Naive thymus-derived CD4-positive, alpha-beta T cell (primary cell): ENCODE measurements around the gene MLC1. TPM values are rescaled to one million over a fixed set of nuclear protein-coding genes. Genes with fewer than 3 reads are reported as not detected.

Experiments
- ATAC-seq: fragments of 150-1000 bp; cut with Tn5 transposase; 2 replicates; pipeline ENCODE4 v1.10.0; 2021; ENCODE audit warnings: mild to moderate bottlenecking, moderate library complexity
- CTCF ChIA-PET: fragments of 350-600 bp; sonication (Branson Sonifier 250); formaldehyde crosslinking; loops from one replicate; lab custom pipeline; 2021; ENCODE audit warnings: antibody characterized with exemption; lab: Charles Lee
- POLR2A ChIA-PET: fragments of 350-600 bp; sonication (Branson Sonifier 250); formaldehyde crosslinking; loops from one replicate; lab custom pipeline; 2021; ENCODE audit warnings: antibody characterized with exemption, inconsistent platforms; lab: Charles Lee
- DNase-seq, 9 donors: peaks; one replicate each; pipeline versions ENCODE4 v3.0.0 to v3.0.0-alpha.2; 2020 to 2022; ENCODE audit warnings: mixed read lengths in 1 of 9
- H3K27ac ChIP-seq: one replicate; pipeline ENCODE4 v1.7.0; 2013; ENCODE audit warnings: mild to moderate bottlenecking, low read depth, low read length, moderate library complexity
- H3K27me3 ChIP-seq, 2 donors: one replicate each; pipeline ENCODE4 v1.7.0; 2013; ENCODE audit warnings: low read length in 2 of 2, mild to moderate bottlenecking in 2 of 2, moderate library complexity in 2 of 2; ENCODE audit not compliant: control insufficient read depth in 2 of 2, insufficient read depth in 2 of 2
- H3K36me3 ChIP-seq, 3 experiments: 1 replicate in 2 of 3; 2 replicates in 1 of 3; pipeline ENCODE4 v1.7.0; 2013; ENCODE audit warnings: low read length in 3 of 3, mild to moderate bottlenecking in 3 of 3, moderate library complexity in 1 of 3; ENCODE audit not compliant: insufficient read depth in 3 of 3, control insufficient read depth in 2 of 3
- H3K4me1 ChIP-seq, 2 donors: one replicate each; pipeline ENCODE4 v1.7.0; 2013; ENCODE audit warnings: low read length in 2 of 2, mild to moderate bottlenecking in 2 of 2, moderate library complexity in 1 of 2; ENCODE audit not compliant: control insufficient read depth in 2 of 2, insufficient read depth in 2 of 2
- H3K4me3 ChIP-seq: 2 replicates; pipeline ENCODE4 v1.7.0; 2013; ENCODE audit warnings: mild to moderate bottlenecking, low read length
- H3K9me3 ChIP-seq, 3 experiments: 1 replicate in 2 of 3; 2 replicates in 1 of 3; pipeline ENCODE4 v1.7.0; 2013; ENCODE audit warnings: low read length in 3 of 3; ENCODE audit not compliant: control insufficient read depth in 2 of 3
- H3K27ac Mint-ChIP-seq, 9 donors: one replicate each; pipeline ENCODE4 v1.8.0; 2020 to 2022; ENCODE audit warnings: mixed read lengths in 9 of 9, mild to moderate bottlenecking in 8 of 9, moderate library complexity in 5 of 9, inconsistent platforms in 2 of 9
- H3K27me3 Mint-ChIP-seq, 5 donors: one replicate each; pipeline ENCODE4 v1.8.0; 2021 to 2022; ENCODE audit warnings: mixed read lengths in 5 of 5, mild to moderate bottlenecking in 1 of 5
- H3K36me3 Mint-ChIP-seq, 5 donors: one replicate each; pipeline ENCODE4 v1.8.0; 2020 to 2022; ENCODE audit warnings: mixed read lengths in 5 of 5, mild to moderate bottlenecking in 3 of 5, inconsistent platforms in 1 of 5
- H3K4me1 Mint-ChIP-seq, 7 donors: one replicate each; pipeline ENCODE4 v1.8.0; 2020 to 2022; ENCODE audit warnings: mixed read lengths in 7 of 7, mild to moderate bottlenecking in 3 of 7, inconsistent platforms in 1 of 7
- H3K4me3 Mint-ChIP-seq, 10 donors: one replicate each; pipeline ENCODE4 v1.8.0; 2020 to 2022; ENCODE audit warnings: mild to moderate bottlenecking in 10 of 10, mixed read lengths in 10 of 10, moderate library complexity in 6 of 10, inconsistent platforms in 2 of 10
- H3K9me3 Mint-ChIP-seq, 11 donors: one replicate each; pipeline ENCODE4 v1.8.0; 2020 to 2022; ENCODE audit warnings: mixed read lengths in 11 of 11, mild to moderate bottlenecking in 4 of 11, inconsistent platforms in 1 of 11, moderate library complexity in 1 of 11
- intact Hi-C, 2 donors: fragments of 100-400 bp; cut with micrococcal nuclease; formaldehyde crosslinking; loops; one replicate each; pipeline ENCODE4 v1.15.1; 2023
- polyA plus RNA-seq, 2 donors: library from polyadenylated mRNA; unstranded; fragments of 300-500 nt; fragmentation: Illumina TruSeq; gene quantifications; one replicate each; pipeline ENCODE4 v1.2.3, GENCODE V29; 2021
- total RNA-seq, 6 experiments: library from RNA in 5 of 6; stranded (reverse) in 5 of 6; gene quantifications; 1 replicate in 5 of 6; 2 replicates in 1 of 6; pipeline ENCODE4 v1.2.3 and lab custom pipeline; 2021 to 2026

Gene MLC1
- total RNA-seq (1 to 10 TPM in 2 of 5 experiments, under 1 TPM in 1, not detected in 2; 0.10 to 7.2 (median 2.3) TPM), polyA plus RNA-seq (under 1 TPM; 0.08 to 0.48 TPM), total RNA-seq (lab: John Stamatoyannopoulos, UW) (not detected)

GRCh38 chr22:50085211-50085972, at the start of gene MLC1:
Gene MLC1, minus strand, starts transcription at chr22:50085426. Its CDS starts 524 bp downstream, at chr22:50084902.
- intact Hi-C loops: no loop called here
- Histone ChIP-seq H3K9me3 (no peaks in the 10 kb centered on the region), H3K36me3 (no peaks in the 10 kb centered on the region), H3K4me1 (peaks cover 0 to 3% of the 10 kb centered on the region in 2 donors), H3K27me3 (no peaks in the 10 kb centered on the region), H3K27ac (no peak within 1 kb of the TSS), H3K4me3 (peak within 1 kb of the TSS; percentile 5)
- H3K4me3 Mint-ChIP-seq: peak within 1 kb of the TSS in 1 of 10 donors; percentile 69
- peaks cover 0 to 15% (median 5%) of the 10 kb centered on the region in 11 donors for H3K9me3 Mint-ChIP-seq
- POLR2A ChIA-PET: no interaction called here
- ATAC-seq (no peak), DNase-seq (peak in 5 of 9 donors; percentile 8 to 21 (median 10))
- H3K36me3 Mint-ChIP-seq: peaks cover 0 to 13% (median 3%) of the 10 kb centered on the region in 5 donors
- CTCF ChIA-PET: interaction anchor here (0.6 to 1.1 kb wide), 3 partner anchors 25 to 155 kb away, joined by 3 read pairs; no protein-coding TSS in a partner anchor
- peaks cover 0 to 21% (median 3%) of the 10 kb centered on the region in 7 donors for H3K4me1 Mint-ChIP-seq
- peaks cover 6 to 22% (median 15%) of the 10 kb centered on the region in 5 donors for H3K27me3 Mint-ChIP-seq
- H3K27ac Mint-ChIP-seq: peak within 1 kb of the TSS in 2 of 9 donors; percentile 0

- H3K27me3 Mint-ChIP-seq: peaks cover 22 to 43% (median 28%) of the 10 kb centered on the region in 5 donors
- ChIA-PET POLR2A (no interaction called here), CTCF (no interaction called here)
- H3K4me3 ChIP-seq: no peak overlapping the region
- H3K27me3 ChIP-seq: no peaks in the 10 kb centered on the region
- no peaks in the 10 kb centered on the region for H3K36me3 Mint-ChIP-seq
- no peaks in the 10 kb centered on the region for H3K9me3 ChIP-seq
- DNase-seq (no peak), ATAC-seq (no peak)
- H3K4me1 Mint-ChIP-seq: no peaks in the 10 kb centered on the region
- H3K27ac Mint-ChIP-seq: no peak overlapping the region
- H3K4me3 Mint-ChIP-seq: no peak overlapping the region
- H3K9me3 Mint-ChIP-seq: no peaks in the 10 kb centered on the region
- no peak overlapping the region for H3K27ac ChIP-seq
- H3K36me3 ChIP-seq: no peaks in the 10 kb centered on the region
- no peaks in the 10 kb centered on the region for H3K4me1 ChIP-seq
- intact Hi-C loops: no loop called here
These were observed 49.3 kb upstream of the MLC1 start for GRCh38 chr22:50134481-50134880.

GRCh38 chr22:50131894-50132293, 46.7 kb upstream of the MLC1 start:
- Histone ChIP-seq H3K4me1 (no peaks in the 10 kb centered on the region), H3K9me3 (no peaks in the 10 kb centered on the region), H3K36me3 (no peaks in the 10 kb centered on the region), H3K4me3 (no peak overlapping the region), H3K27me3 (no peaks in the 10 kb centered on the region), H3K27ac (no peak overlapping the region)
- no peaks in the 10 kb centered on the region for H3K4me1 Mint-ChIP-seq
- peaks cover 22 to 46% (median 25%) of the 10 kb centered on the region in 5 donors for H3K27me3 Mint-ChIP-seq
- ChIA-PET POLR2A (no interaction called here), CTCF (no interaction called here)
- no peak overlapping the region for H3K4me3 Mint-ChIP-seq
- DNase-seq (no peak), ATAC-seq (no peak)
- no peaks in the 10 kb centered on the region for H3K36me3 Mint-ChIP-seq
- intact Hi-C loops: no loop called here
- no peak overlapping the region for H3K27ac Mint-ChIP-seq
- H3K9me3 Mint-ChIP-seq: no peaks in the 10 kb centered on the region

GRCh38 chr22:50129121-50129736, 44.0 kb upstream of the MLC1 start:
- peaks cover 0 to 5% (median 0%) of the 10 kb centered on the region in 3 experiments for H3K9me3 ChIP-seq
- POLR2A ChIA-PET: no interaction called here
- peaks cover 17 to 41% (median 22%) of the 10 kb centered on the region in 5 donors for H3K27me3 Mint-ChIP-seq

GRCh38 chr22:50125029-50125428, 39.8 kb upstream of the MLC1 start:
- H3K27ac ChIP-seq: no peak overlapping the region
- ChIA-PET CTCF (no interaction called here), POLR2A (no interaction called here)
- H3K27me3 ChIP-seq: no peaks in the 10 kb centered on the region
- intact Hi-C loops: no loop called here
- no peaks in the 10 kb centered on the region for H3K36me3 ChIP-seq
- Mint-ChIP-seq H3K27me3 (peaks cover 4 to 55% (median 9%) of the 10 kb centered on the region in 5 donors), H3K4me3 (no peak overlapping the region), H3K4me1 (no peaks in the 10 kb centered on the region), H3K27ac (no peak overlapping the region), H3K9me3 (peaks cover 0 to 37% (median 18%) of the 10 kb centered on the region in 11 donors), H3K36me3 (peaks cover 0 to 15% (median 3%) of the 10 kb centered on the region in 5 donors)
- DNase-seq: no peak
- peaks cover 0 to 12% (median 0%) of the 10 kb centered on the region in 3 experiments for H3K9me3 ChIP-seq
- H3K4me3 ChIP-seq: no peak overlapping the region
- H3K4me1 ChIP-seq: no peaks in the 10 kb centered on the region
- no peak for ATAC-seq

More at GRCh38 chr22:50129121-50129736, 44.0 kb upstream of the MLC1 start:
- ATAC-seq (no peak), DNase-seq (no peak)
- Histone ChIP-seq H3K27ac (no peak overlapping the region), H3K27me3 (no peaks in the 10 kb centered on the region), H3K4me1 (no peaks in the 10 kb centered on the region), H3K4me3 (no peak overlapping the region), H3K36me3 (no peaks in the 10 kb centered on the region)
- Mint-ChIP-seq H3K27ac (no peak overlapping the region), H3K4me1 (no peaks in the 10 kb centered on the region), H3K36me3 (peaks cover 0 to 3% (median 0%) of the 10 kb centered on the region in 5 donors), H3K9me3 (peaks cover 0 to 8% (median 3%) of the 10 kb centered on the region in 11 donors), H3K4me3 (no peak overlapping the region)
- intact Hi-C loops: no loop called here
- CTCF ChIA-PET: no interaction called here

GRCh38 chr22:50123119-50123518, 37.9 kb upstream of the MLC1 start:
- H3K27me3 ChIP-seq: no peaks in the 10 kb centered on the region
- ChIA-PET CTCF (no interaction called here), POLR2A (no interaction called here)
- H3K9me3 Mint-ChIP-seq: peaks cover 0 to 37% (median 19%) of the 10 kb centered on the region in 11 donors
- H3K27ac ChIP-seq: no peak overlapping the region
- no peaks in the 10 kb centered on the region for H3K36me3 ChIP-seq
- no peak overlapping the region for H3K27ac Mint-ChIP-seq
- H3K4me1 ChIP-seq: no peaks in the 10 kb centered on the region
- no peak overlapping the region for H3K4me3 ChIP-seq
- H3K4me3 Mint-ChIP-seq: no peak overlapping the region
- no peak for ATAC-seq
- intact Hi-C loops: no loop called here
- H3K9me3 ChIP-seq: peaks cover 0 to 12% (median 0%) of the 10 kb centered on the region in 3 experiments
- peaks cover 0 to 15% (median 3%) of the 10 kb centered on the region in 5 donors for H3K36me3 Mint-ChIP-seq
- DNase-seq: no peak
- peaks cover 0 to 51% (median 9%) of the 10 kb centered on the region in 5 donors for H3K27me3 Mint-ChIP-seq
- no peaks in the 10 kb centered on the region for H3K4me1 Mint-ChIP-seq
